Measurements from ENCODE around the gene MAPK12.

Gene MAPK12

DNA sequence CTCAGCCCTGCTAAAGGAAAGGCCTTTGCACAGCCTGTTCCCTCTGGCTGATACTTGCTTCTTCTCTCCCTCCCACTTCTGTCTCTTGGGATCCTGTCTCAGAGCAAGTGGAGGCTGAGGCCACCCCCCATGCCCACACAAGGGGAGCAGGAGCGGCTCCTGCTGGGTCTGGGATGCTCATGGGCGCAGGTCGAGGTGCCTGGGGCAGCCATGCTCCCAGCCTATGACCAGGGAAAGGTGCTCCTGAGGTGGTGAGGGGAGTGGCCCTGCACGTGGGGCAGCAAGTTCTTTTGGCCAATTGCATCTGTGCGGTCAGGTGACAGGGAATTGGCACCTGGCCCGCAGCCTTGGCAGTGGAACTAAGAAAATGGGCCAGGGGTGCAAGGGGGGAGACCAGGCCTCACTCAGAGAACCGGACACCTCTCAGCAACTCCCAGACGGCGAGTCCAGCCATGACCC is 7.2 kb upstream of the MAPK12 start:
- DNase-seq (ENCODE audit: low read depth), result no peak

- DNase-seq (ENCODE audit: low read depth), result no peak
These were observed 6.3 kb upstream of the MAPK12 start for GRCh38 chr22:50267591-50268390.

- DNase-seq (ENCODE audit: low read depth), result no peak
These were observed 5.5 kb upstream of the MAPK12 start for GRCh38 chr22:50266994-50267393.

- no peak for DNase-seq (ENCODE audit: low read depth)
These were observed 3.6 kb upstream of the MAPK12 start for GRCh38 chr22:50264946-50265669.

DNA sequence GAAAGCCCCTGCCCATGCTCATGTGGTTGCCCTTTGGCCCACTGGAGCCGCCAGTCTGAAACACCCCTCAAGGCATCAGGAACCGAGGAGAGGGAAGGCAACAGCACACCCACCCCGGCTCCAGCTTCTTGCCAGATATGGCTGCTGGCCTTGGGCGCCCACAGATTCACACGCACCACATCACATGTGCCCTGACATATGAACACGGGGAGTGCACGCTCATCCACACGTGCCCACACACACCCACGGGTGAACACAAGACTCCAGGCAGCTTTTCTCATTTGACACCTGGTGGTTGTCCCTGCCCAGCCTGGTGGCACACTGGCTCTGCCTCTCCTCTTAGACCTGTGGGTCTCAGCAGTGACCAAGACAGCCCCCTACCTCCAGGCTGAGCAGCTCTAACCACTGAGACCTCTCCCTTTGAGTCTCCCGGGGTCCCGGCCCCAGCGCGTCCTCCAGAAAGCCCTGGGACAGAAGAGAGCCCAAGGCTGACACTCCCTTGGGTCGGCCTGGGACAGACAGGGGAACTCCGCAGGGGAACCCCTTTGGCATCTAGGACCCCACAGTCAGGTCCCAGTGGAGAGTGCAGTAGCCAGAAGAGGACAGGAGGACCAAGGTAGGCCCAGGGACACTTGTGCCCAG is 2.7 kb upstream of the MAPK12 start:
- DNase-seq (ENCODE audit: low read depth), result no peak

DNA sequence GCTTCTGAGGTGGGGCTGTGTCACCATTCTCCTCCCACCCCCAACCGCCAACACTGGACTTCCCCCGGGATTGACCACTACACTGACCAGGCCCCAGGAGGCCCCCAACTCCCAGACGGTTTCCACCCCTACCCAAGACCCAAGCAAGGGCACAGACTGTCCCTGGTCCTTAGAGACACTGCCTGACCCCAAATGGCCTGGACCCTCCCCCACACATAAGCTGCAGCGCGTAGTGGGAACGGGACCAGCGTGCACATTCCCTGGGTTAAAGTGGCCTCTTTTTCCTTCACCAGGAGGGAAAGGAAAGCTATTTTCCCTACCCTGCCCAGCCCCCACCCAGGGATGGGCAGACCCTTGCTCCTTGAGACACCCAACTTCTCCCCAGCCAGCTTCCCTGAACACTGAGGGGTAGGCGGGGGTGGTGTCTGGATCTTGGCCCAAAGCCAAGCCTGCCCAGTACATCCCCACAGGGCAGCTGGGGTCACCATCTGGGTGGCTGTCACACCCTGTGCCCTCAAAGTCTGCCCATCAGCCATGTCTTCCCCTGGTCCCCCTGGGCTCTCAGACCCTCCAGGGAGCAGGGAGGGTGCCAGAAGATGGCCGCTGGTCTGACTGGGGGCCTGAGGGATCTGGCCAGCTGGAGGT is 1.6 kb upstream of the MAPK12 start:
- DNase-seq (ENCODE audit: low read depth), result no peak

DNA sequence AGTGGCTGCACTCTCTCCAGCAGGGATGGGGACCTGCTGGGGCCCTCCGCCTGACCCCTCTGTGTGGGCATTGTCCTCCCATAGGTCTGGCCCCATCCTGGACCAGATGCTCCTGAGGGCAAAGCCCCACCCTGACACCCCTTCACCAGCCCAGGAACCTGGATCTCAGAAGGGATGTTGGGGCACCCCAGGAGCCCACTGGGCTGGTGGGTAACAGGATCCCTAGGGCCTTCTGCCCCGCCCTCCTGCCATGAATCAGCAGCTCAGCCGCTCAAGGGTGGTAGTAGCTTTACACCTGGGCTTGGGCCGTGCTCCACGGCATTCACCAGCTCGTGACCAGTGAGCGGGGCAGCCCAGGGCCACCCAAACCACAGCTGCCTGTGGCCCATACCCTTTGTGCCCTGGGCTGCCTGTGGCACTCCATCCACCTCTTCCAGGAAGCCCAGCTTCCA is 1.0 kb upstream of the MAPK12 start:
- no peak for DNase-seq (ENCODE audit: low read depth)

DNA sequence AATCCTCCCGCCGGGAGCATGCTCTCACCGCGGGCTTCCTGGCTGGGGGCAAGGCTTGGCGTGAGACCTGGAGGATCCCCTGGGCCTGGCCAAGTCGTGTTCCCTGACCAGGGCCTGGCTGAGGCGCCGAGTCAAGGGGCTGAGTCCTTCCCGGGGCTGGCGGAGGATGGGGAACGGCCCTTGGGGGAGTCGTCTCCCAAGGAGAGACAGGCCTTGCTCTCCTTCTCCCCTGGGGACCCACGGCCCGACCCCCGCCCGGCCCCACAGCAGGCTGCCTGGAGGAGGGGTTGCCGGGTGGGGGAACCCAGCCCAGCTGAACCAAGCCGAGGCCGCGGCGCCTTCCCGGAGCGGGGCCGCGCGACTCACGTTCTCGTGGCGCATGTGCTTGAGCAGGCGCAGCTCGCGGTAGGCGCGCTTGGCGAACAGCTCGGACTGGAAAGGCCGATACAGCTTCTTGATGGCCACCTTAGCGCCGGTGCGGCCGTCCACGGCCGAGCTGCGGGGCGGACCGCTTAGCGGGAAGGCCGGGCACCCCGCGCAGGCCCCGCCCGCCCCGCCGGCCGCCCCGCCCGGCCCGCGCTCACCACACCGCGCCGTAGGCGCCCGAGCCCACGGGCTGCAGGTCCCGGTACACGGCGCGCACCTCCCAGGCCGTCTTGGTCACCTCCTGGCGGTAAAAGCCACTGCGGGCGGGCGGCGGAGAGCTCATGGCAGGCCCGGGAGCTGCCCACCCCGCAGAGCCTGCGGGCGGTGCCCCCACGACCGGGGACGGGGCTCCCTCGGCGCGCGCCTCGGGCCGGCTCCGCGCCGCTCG is 475 bp downstream of the MAPK12 start:
- DNase-seq (ENCODE audit: low read depth), result no peak

GRCh38 chr22:50260434-50260800 is 1.1 kb downstream of the MAPK12 start:
- no peak for DNase-seq (ENCODE audit: low read depth)

DNA sequence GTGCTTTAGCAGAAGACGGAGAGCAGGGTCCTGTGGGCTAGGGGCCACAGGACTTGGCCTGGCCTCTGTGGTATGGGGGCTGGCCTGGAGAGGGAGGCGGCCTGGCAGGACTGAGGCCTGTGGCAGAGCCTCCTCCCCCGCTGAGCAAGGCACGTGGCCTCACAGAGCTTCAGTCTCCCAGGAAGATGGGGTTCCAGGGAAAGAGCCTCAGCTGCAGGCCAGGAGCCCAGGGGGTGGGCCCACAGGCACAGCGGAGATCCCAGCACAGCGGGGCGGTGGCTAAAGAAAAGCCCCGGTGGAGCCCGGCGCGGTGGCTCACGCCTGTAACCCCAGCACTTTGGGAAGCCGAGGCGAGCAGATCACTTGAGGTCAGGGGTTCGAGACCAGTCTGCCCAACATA is 2.2 kb downstream of the MAPK12 start:
- no peak for DNase-seq (ENCODE audit: low read depth)

GRCh38 chr22:50258361-50259292 is 2.9 kb downstream of the MAPK12 start:
- DNase-seq (ENCODE audit: low read depth), result no peak

DNA sequence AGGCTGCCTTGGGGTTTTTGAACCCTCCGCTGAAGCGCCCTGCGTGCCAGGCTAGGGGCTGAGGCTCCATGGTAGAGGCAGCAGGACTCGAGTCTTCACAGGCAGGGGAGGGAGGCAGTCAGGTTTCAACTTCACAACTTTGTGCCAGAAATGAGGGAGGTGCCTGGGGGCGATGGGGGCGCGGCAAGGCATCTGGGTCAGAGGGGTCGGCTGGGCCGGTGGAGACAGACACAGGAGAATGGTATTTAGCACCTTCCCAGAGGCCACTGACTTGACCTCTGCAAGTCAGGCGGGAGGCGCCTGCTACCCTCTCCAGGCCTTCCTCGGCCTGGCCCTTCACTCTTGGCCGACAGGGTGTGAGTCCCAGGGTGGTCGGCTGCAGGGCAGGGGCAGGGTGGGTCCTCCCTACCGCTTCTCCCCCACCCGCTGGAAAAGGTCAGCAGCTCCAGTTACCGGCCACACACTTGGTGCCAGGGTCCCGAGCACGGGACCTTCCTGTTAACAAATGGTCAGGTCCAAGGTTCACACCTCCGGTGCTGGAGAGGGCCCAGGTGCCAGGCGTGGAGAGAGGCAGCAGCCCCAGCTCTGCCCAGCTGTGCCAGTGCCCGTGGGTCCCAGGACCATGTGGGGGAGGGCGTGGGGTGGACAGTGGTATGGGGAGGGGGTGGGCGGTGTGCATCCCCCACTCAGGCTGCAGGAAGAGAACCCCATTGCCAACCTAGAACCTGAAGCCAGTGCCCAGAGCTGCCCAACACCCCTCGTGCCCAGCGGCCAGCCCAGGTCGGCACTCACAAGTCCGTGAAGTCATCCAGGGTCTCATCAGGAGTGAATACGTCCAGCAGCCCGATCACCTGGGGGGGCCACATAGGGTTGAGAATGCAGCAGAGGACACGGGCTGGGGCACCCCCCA is 3.8 kb downstream of the MAPK12 start:
- no peak for DNase-seq (ENCODE audit: low read depth)

DNA sequence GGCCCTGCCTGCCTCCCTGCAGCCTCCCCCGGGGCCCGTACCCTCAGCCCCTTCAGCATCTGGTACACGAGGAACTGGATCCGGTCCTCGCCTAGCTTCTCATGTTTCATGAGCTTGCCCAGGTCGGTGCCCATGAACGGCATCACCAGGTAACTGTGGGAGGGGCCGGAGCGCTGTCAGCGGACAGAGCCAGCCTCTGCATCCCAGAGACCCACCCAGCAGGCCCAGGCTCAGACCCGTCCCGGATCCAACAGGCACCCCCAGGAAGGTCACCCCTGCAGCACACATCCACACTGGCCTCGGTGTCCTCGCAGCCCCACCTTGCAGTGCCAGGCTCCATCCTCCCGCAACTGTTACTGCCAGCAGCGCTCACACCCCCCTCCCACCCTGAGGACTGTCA is 4.4 kb downstream of the MAPK12 start:
- no peak for DNase-seq (ENCODE audit: low read depth)

GRCh38 chr22:50256258-50256862 is 5.1 kb downstream of the MAPK12 start:
- DNase-seq (ENCODE audit: low read depth), result no peak

DNA sequence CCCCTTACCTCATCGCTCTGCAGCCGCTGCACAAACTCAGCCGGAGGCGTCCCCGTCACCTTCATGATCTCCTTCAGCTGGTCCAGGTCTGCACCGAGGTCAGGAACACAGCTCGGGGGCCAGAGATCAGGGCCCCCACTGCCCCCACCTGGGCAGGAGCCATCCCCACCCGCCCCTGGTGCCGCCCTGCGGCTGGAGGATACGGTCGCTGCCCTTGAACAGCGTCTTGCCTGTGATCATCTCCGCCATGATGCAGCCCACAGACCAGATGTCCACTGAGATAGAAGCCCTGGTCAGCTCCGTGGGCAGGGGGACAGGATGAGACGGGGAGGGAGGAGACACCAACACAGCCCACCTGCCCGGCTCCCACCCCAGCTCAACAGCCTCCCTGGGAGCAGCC is 5.9 kb downstream of the MAPK12 start:
- no peak for DNase-seq (ENCODE audit: low read depth)

DNA sequence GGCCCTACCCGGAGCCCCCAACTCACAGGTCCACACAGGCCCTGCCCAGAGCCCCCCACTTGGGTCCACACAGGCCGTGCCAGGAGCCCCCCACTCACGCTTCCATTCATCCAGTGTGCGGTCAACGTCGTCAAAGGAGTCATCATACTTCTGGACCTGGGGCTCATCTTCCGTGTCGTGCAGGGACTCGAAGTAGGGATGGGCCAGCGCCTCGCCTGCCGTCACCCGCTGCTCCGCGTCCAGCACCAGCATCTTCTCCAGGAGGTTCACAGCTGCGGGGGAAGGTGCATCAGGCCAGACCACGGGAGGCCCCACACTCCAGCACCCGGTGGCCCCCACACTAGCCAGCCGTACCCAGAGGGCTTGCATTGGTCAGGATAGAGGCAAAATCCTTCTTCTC is 6.4 kb downstream of the MAPK12 start:
- DNase-seq (ENCODE audit: low read depth), result no peak

DNA sequence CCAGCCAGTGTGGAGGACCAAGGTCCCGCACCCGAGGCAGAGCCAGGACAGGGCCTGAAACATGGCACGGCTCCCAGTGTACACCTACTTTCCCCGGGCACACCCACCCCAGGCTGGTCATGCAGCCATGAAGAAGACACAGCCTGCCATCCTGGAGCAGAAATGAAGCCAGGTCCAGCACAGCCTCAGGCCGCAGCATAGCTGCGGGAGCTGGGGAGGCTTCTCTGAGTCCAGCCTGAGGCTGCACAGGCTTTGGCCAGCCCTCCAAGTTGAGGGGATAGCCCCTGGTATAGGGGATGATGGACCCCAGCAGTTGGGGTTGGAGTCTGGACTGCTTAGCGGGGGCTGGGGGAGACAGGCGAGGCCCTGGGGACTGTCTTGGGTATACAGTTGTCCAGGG is 7.5 kb downstream of the MAPK12 start:
- DNase-seq (ENCODE audit: low read depth), result no peak

GRCh38 chr22:50253046-50253915 is 8.2 kb downstream of the MAPK12 start:
- no peak for DNase-seq (ENCODE audit: low read depth)
